HepG2 (cell line): Measurements from ENCODE around the gene CLCN4. TPM values are rescaled to one million over a fixed set of nuclear protein-coding genes. Genes with fewer than 3 reads are reported as not detected.

Experiments
- ATAC-seq: fragments of 200-7000 bp; cut with Tn5 transposase; 3 replicates; pipeline ENCODE4 v1.9.1; 2020; ENCODE audit warnings: mild to moderate bottlenecking, moderate library complexity
- BruUV-seq: library from RNA; stranded (reverse); fragments of 400-500 nt; replicated peaks from 2 replicates; lab custom pipeline; 2021; lab: Mats Ljungman, UMichigan
- CTCF ChIA-PET: fragments of 300-600 bp; formaldehyde crosslinking; extraction: SDS; loops from one replicate; lab custom pipeline; 2021; ENCODE audit warnings: low total read pairs, inconsistent platforms, low intra/inter-chr PET ratio; lab: Yijun Ruan, JAX
- POLR2A ChIA-PET: fragments of 350-600 bp; sonication (Branson Sonifier 250); formaldehyde crosslinking; loops from one replicate; lab custom pipeline; 2020; ENCODE audit warnings: antibody characterized with exemption, inconsistent platforms; lab: Yijun Ruan, JAX
- DNase-seq: peaks from one replicate; pipeline ENCODE4 v3.0.0-alpha.2; 2015; ENCODE audit warnings: low spot score
- FAIRE-seq: peaks from 3 replicates; lab custom pipeline; 2011; peaks lifted over from hg19 to GRCh38; lab: Jason Lieb, UNC
- H2AFZ ChIP-seq: one replicate; pipeline ENCODE4 v1.6.1; 2011; ENCODE audit warnings: low read length, inconsistent platforms
- H3K27ac ChIP-seq: fragments of 300-600 bp; 3 replicates; pipeline ENCODE4 v1.8.0; 2011; ENCODE audit warnings: mixed run types, mild to moderate bottlenecking, mixed read lengths, low read length, inconsistent platforms; ENCODE audit not compliant: insufficient read depth; ENCODE audit errors: extremely low read length
- H3K27me3 ChIP-seq, 2 experiments: fragments of 200-600 bp in 1 of 2; 2 replicates in 1 of 2; 3 replicates in 1 of 2; pipeline versions ENCODE4 v1.6.0 to v1.8.0; 2011; ENCODE audit warnings: low read length in 2 of 2, mild to moderate bottlenecking in 2 of 2, moderate library complexity in 2 of 2, inconsistent platforms in 1 of 2; ENCODE audit not compliant: insufficient read depth in 2 of 2, control insufficient read depth in 1 of 2
- H3K36me3 ChIP-seq, 2 experiments: fragments of 200-600 bp in 1 of 2; replicated peaks in 1 of 2; 2 replicates in 1 of 2; 3 replicates in 1 of 2; pipeline versions ENCODE4 v1.5.1 to v1.8.0; 2011; ENCODE audit warnings: low read length in 2 of 2, inconsistent platforms in 1 of 2; ENCODE audit not compliant: insufficient read depth in 2 of 2, control insufficient read depth in 1 of 2
- H3K4me1 ChIP-seq: 2 replicates; pipeline ENCODE4 v1.5.1; 2012; ENCODE audit warnings: low read length, inconsistent platforms; ENCODE audit not compliant: insufficient read depth
- H3K4me2 ChIP-seq: 2 replicates; pipeline ENCODE4 v1.6.0; 2011; ENCODE audit warnings: low read depth, low read length, inconsistent platforms
- H3K4me3 ChIP-seq, 3 experiments: fragments of 200-600 bp in 1 of 3; sonication (generic), shearing (Covaris generic) in 1 of 3; replicated peaks in 1 of 3; 2 replicates each; pipeline ENCODE4 v1.5.1; 2011 to 2016; ENCODE audit warnings: low read length in 3 of 3, inconsistent platforms in 2 of 3, low read depth in 2 of 3, mild to moderate bottlenecking in 2 of 3, control low read depth in 1 of 3, mixed read lengths in 1 of 3; ENCODE audit not compliant: insufficient read depth in 1 of 3
- H3K79me2 ChIP-seq: one replicate; pipeline ENCODE4 v1.6.1; 2011; ENCODE audit warnings: low read length, inconsistent platforms; ENCODE audit not compliant: insufficient read depth
- H3K9ac ChIP-seq: 2 replicates; pipeline ENCODE4 v1.6.0; 2011; ENCODE audit warnings: mild to moderate bottlenecking, low read depth, low read length, inconsistent platforms; ENCODE audit not compliant: insufficient read depth
- H3K9me3 ChIP-seq: 2 replicates; pipeline ENCODE4 v1.5.1; 2012; ENCODE audit warnings: mild to moderate bottlenecking, low read length
- H4K20me1 ChIP-seq: 2 replicates; pipeline ENCODE4 v1.6.0; 2011; ENCODE audit warnings: inconsistent platforms, mild to moderate bottlenecking, low read length, moderate library complexity; ENCODE audit not compliant: insufficient read depth
- ATF7-NPFF ChIP-seq: sonication (generic); formaldehyde crosslinking; IDR thresholded peaks from 2 replicates; pipeline ENCODE4 v1.8.1; 2023; ENCODE audit warnings: mild to moderate bottlenecking, low read depth, missing genetic modification reagents, moderate library complexity
- HNRNPH1 ChIP-seq: fragments of 200-400 bp; formaldehyde crosslinking; optimal IDR thresholded peaks from 2 replicates; pipeline ENCODE3; 2017; ENCODE audit warnings: mild to moderate bottlenecking, low read depth, low read length
- IKZF1 ChIP-seq: fragments of 450-650 bp; IDR thresholded peaks from 2 replicates; pipeline ENCODE4 v1.7.1; 2016
- MEIS1 ChIP-seq: sonication (generic); formaldehyde crosslinking; IDR thresholded peaks from 2 replicates; pipeline ENCODE4 v1.9.0; 2021; ENCODE audit warnings: mild to moderate bottlenecking, missing genetic modification reagents, moderate library complexity, borderline replicate concordance
- SNAI1 ChIP-seq: sonication (generic); formaldehyde crosslinking; IDR thresholded peaks from 2 replicates; pipeline ENCODE4 v1.5.0; 2020; ENCODE audit warnings: mild to moderate bottlenecking, missing genetic modification reagents, borderline replicate concordance
- SUZ12 ChIP-seq: fragments of 150-350 bp; IDR thresholded peaks from 2 replicates; pipeline ENCODE4 v1.6.1; 2014; ENCODE audit warnings: low read depth, low read length
- WGBS: methylation state at CpG from one replicate; pipeline ENCODE4 v1.1.6; 2017; ENCODE audit warnings: low lambda C conversion rate; 5-methylcytosine and 5-hydroxymethylcytosine counted together
- in situ Hi-C: cut with HindIII; loops from 2 replicates; pipeline ENCODE4 v1.10.0; 2017; ENCODE audit warnings: low pct_unique_long_range_greater_than_20kb; ENCODE audit not compliant: extremely low pct_ligation_motif_present
- intact Hi-C: fragments of 100-400 bp; cut with micrococcal nuclease; formaldehyde crosslinking; loops from one replicate; pipeline ENCODE4 v1.10.0; 2022; ENCODE audit not compliant: unreplicated experiment
- polyA plus RNA-seq, 8 experiments: library from polyadenylated mRNA; depleted of rRNA in 3 of 8; stranded (reverse) in 7 of 8; unstranded in 1 of 8; fragments of >200 nt; fragmentation: Illumina TruSeq in 4 of 8; extraction: Trizol in 4 of 8; gene quantifications; 2 replicates each; pipeline versions ENCODE4 v1.2.1 to v1.2.3, GENCODE V29; 2011 to 2016; ENCODE audit warnings: low read depth in 4 of 8, missing spikeins in 1 of 8, mixed read lengths in 1 of 8; ENCODE audit not compliant: insufficient read depth in 1 of 8
- total RNA-seq, 5 experiments: library from RNA; depleted of rRNA; stranded (reverse); fragments of >200 nt; fragmentation: Illumina TruSeq; extraction: Trizol; gene quantifications; 2 replicates each; pipeline ENCODE4 v1.2.3, GENCODE V29; 2016; ENCODE audit warnings: low read depth in 1 of 5
- TF ChIP-seq, protein P1 (sequence below): sonication (generic); formaldehyde crosslinking; IDR thresholded peaks from 2 replicates; pipeline ENCODE4 v1.5.0; 2020; ENCODE audit warnings: mild to moderate bottlenecking, missing genetic modification reagents, borderline replicate concordance

Gene CLCN4
- total and polyA plus RNA-seq, 2 of the 13 experiments (the other 11 are each of a cell fraction or from before 2014, with no cell fraction given) = 1.8 to 2.5 TPM

DNA sequence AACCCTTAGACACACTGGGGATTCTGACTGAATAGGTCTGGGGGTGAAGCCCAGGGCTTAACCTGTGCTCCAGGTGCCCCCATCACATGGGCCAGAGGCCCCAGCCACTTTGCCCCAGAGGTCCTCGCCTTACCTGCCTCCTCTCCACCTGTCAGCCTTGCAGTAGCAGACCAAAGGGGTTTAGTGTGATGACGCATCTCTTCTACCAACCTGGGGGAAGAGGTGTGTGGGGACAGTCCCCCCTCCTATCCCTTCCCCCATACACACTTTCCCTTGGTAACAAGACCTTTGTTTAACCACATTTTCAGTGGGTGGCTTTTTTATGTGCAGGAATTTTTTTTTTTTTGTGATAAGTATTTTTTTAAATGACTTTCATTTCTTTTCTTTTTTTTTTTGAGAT is 6.3 kb downstream of the CLCN4 start:
- CTCF ChIA-PET = no interaction called here
- intact Hi-C loops (no loop called here), in situ Hi-C loops (no loop called here)
- FAIRE-seq (no peak), ATAC-seq (no peak), DNase-seq (no peak)
- H3K4me3 ChIP-seq = no peak overlapping the region
- POLR2A ChIA-PET = no interaction called here
- no peak overlapping the region for H2AFZ ChIP-seq
- no TSS peak for BruUV-seq
- H3K9ac ChIP-seq = no peak overlapping the region
- no peaks in the 10 kb centered on the region for H3K9me3 ChIP-seq
- no peak overlapping the region for H3K27ac ChIP-seq
- H3K27me3 ChIP-seq = no peaks in the 10 kb centered on the region
- H4K20me1 ChIP-seq = no peaks in the 10 kb centered on the region
- no peaks in the 10 kb centered on the region for H3K79me2 ChIP-seq
- 100% methylated on average over 1 of the region's 2 CpGs for WGBS
- peaks cover 31% of the 10 kb centered on the region for H3K4me1 ChIP-seq
- TF ChIP-seq HNRNPH1 (no peak), ATF7-NPFF (CRISPR knock-in tag) (no peak), IKZF1 (no peak), SNAI1 (CRISPR knock-in tag) (no peak), MEIS1 (CRISPR knock-in tag) (no peak), SUZ12 (no peak)
- TF ChIP-seq, protein P1, sequence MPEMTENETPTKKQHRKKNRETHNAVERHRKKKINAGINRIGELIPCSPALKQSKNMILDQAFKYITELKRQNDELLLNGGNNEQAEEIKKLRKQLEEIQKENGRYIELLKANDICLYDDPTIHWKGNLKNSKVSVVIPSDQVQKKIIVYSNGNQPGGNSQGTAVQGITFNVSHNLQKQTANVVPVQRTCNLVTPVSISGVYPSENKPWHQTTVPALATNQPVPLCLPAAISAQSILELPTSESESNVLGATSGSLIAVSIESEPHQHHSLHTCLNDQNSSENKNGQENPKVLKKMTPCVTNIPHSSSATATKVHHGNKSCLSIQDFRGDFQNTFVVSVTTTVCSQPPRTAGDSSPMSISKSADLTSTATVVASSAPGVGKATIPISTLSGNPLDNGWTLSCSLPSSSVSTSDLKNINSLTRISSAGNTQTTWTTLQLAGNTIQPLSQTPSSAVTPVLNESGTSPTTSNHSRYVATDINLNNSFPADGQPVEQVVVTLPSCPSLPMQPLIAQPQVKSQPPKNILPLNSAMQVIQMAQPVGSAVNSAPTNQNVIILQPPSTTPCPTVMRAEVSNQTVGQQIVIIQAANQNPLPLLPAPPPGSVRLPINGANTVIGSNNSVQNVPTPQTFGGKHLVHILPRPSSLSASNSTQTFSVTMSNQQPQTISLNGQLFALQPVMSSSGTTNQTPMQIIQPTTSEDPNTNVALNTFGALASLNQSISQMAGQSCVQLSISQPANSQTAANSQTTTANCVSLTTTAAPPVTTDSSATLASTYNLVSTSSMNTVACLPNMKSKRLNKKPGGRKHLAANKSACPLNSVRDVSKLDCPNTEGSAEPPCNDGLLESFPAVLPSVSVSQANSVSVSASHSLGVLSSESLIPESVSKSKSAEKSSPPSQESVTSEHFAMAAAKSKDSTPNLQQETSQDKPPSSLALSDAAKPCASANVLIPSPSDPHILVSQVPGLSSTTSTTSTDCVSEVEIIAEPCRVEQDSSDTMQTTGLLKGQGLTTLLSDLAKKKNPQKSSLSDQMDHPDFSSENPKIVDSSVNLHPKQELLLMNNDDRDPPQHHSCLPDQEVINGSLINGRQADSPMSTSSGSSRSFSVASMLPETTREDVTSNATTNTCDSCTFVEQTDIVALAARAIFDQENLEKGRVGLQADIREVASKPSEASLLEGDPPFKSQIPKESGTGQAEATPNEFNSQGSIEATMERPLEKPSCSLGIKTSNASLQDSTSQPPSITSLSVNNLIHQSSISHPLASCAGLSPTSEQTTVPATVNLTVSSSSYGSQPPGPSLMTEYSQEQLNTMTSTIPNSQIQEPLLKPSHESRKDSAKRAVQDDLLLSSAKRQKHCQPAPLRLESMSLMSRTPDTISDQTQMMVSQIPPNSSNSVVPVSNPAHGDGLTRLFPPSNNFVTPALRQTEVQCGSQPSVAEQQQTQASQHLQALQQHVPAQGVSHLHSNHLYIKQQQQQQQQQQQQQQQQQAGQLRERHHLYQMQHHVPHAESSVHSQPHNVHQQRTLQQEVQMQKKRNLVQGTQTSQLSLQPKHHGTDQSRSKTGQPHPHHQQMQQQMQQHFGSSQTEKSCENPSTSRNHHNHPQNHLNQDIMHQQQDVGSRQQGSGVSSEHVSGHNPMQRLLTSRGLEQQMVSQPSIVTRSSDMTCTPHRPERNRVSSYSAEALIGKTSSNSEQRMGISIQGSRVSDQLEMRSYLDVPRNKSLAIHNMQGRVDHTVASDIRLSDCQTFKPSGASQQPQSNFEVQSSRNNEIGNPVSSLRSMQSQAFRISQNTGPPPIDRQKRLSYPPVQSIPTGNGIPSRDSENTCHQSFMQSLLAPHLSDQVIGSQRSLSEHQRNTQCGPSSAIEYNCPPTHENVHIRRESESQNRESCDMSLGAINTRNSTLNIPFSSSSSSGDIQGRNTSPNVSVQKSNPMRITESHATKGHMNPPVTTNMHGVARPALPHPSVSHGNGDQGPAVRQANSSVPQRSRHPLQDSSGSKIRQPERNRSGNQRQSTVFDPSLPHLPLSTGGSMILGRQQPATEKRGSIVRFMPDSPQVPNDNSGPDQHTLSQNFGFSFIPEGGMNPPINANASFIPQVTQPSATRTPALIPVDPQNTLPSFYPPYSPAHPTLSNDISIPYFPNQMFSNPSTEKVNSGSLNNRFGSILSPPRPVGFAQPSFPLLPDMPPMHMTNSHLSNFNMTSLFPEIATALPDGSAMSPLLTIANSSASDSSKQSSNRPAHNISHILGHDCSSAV = no peak
- H3K36me3 ChIP-seq = no peaks in the 10 kb centered on the region
- H3K4me2 ChIP-seq = no peak overlapping the region
